GM12892 (cell line): ENCODE data around the gene NXF1.

Experiments used
- POLR2A ChIP-seq: IDR thresholded peaks from 2 replicates; pipeline ENCODE4 v1.6.1; 2011; ENCODE audit warnings: low read depth, low read length, control low read depth
- POLR2AphosphoS5 ChIP-seq: IDR thresholded peaks from 2 replicates; pipeline ENCODE4 v1.6.1; 2011; ENCODE audit warnings: low read depth, low read length, control low read depth
- TAF1 ChIP-seq: IDR thresholded peaks from 2 replicates; pipeline ENCODE4 v1.6.1; 2011; ENCODE audit warnings: low read depth, mild to moderate bottlenecking, control low read depth, low read length, borderline replicate concordance

DNA sequence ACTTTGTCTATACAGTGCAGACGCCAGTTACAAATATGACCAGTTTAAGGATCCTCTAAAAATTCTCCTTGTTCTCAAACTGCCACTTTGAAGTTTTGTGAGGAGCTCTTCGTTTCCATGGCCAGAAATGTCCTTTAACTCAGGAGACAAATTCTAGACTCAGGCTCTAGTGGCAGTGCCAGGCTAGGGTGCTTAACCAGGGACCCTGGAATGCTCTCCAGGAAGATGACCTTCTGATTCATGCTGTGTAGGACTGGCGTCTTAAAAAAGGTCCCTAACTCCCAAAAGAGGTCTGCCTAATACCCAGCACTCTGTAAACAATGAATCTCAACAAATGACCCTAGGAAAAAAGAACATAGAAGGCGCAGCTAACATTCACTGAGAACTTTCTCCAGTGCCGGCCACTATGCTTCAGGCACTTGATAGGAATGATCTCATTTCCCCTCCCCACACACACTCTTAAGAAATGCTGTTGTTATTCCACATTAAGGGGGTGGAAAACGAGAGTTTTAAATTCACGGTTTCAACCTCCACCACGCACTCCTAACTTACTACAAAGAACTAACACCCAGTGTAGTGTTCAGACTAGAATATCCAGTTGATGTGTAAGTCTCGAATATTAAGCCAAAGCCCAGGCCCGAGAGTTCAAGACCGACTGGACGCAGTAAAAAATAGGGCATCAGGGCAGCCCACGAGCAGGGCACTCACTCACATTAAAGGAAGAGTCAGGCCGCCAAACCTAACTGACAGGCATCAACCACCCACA, 747 bp downstream of the NXF1 start:
- TF ChIP-seq POLR2A, result no peak
- no peak for TF ChIP-seq POLR2AphosphoS5
- no peak for TF ChIP-seq TAF1
